Epithelial cell of prostate (primary cell): ENCODE data around the gene CNTN2.

Experiments
- DNase-seq: peaks from one replicate; pipeline ENCODE4 v3.0.0-alpha.2; 2011; ENCODE audit warnings: low read depth, low spot score
- H3K27ac ChIP-seq: fragments of 450-650 bp; 2 replicates; pipeline ENCODE4 v1.5.1; 2017; ENCODE audit warnings: mild to moderate bottlenecking

Gene CNTN2

DNA sequence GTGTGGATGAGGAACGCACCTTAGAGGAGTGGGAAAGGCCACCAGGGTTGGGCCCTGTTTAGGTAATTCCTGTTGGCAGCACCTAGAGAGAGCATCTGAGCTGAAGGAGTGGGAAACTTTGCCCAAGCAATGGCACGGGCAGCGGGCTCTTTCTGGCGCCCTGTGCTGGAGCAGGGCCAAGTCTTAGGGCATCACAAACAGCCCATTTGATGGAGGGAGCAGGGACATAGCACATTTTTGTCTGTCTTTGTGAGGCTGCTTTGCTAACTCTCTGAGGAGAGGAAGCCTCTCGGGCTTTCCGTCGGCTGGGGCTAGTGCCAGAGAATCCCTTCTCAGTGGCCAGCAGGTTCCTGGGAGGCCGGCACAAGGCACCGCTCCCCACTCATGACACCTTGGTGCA lies 22.5 kb upstream of the CNTN2 start:
- no peak for DNase-seq
- no peak overlapping the region for H3K27ac ChIP-seq

GRCh38 chr1:205024679-205025078 lies 18.3 kb upstream of the CNTN2 start:
- no peak overlapping the region for H3K27ac ChIP-seq
- DNase-seq = no peak

- no peak overlapping the region for H3K27ac ChIP-seq
- DNase-seq = no peak
Measured at GRCh38 chr1:205025239-205025638, 17.8 kb upstream of the CNTN2 start.

GRCh38 chr1:205026181-205026580 lies 16.8 kb upstream of the CNTN2 start:
- DNase-seq = no peak
- H3K27ac ChIP-seq = no peak overlapping the region

- H3K27ac ChIP-seq = no peak overlapping the region
- no peak for DNase-seq
Measured at GRCh38 chr1:205028390-205028789, 14.6 kb upstream of the CNTN2 start.

DNA sequence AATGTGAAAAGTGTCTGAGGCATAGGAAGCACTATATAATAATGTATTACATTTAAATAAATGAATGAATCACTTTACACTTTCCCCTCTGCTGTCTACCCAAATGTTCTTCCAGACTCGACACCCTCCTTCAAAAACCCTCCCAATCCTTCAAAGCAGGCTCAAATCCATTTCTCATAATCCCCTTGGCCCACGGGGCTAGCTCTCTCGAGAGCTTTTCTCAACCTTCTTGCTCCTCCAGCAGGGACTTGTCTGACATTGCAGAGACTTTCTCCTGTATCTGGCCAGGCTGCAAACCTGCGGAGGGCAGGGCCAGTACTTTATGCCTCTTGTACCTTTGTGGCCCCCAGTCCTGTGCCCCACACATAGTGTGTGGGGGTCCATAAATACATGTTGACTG lies 14.1 kb upstream of the CNTN2 start:
- DNase-seq = no peak
- H3K27ac ChIP-seq = no peak overlapping the region

DNA sequence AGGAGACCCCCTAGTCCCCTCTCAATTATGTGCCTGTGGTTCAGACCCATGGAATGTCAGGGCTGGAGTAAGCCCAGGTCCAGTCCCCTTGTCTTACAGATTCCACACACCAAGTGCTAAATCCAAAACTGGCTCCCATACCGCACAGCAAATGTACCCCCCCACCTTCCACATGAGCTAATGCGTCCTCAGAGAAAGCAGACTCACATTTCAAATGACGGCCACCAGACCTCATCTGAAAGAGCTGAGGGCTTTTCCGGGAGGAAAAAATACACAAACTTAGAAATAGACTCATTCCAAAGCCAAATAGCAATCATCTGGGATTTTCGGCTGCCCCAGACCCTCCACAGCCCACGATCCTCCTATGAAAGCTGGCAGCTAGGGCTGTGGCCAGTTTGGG lies 12.8 kb upstream of the CNTN2 start:
- no peak for DNase-seq
- no peak overlapping the region for H3K27ac ChIP-seq

DNA sequence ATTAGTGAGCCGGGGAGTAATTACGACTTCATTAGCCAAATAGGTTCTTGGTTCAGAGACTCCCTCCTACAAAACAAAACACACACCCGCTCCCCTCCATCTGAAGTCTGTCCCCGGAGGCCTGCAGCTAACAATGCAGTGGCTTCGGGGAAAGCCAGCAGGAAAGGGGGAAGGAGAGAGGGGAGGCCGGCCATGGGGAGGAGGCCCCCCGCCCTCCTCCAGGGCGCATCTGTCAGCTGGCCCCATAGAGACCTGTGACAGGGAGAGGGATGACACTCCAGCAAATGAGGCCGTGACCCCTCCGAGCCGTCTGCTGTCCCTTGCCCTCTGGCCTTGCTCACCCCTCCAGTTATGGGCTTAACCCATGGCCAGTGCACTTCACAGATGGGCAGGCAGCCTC lies 12.1 kb upstream of the CNTN2 start:
- DNase-seq = no peak
- H3K27ac ChIP-seq = no peak overlapping the region

GRCh38 chr1:205032508-205032907 lies 10.5 kb upstream of the CNTN2 start:
- no peak overlapping the region for H3K27ac ChIP-seq
- no peak for DNase-seq

GRCh38 chr1:205037539-205037938 lies 5.5 kb upstream of the CNTN2 start:
- DNase-seq = no peak
- no peak overlapping the region for H3K27ac ChIP-seq

DNA sequence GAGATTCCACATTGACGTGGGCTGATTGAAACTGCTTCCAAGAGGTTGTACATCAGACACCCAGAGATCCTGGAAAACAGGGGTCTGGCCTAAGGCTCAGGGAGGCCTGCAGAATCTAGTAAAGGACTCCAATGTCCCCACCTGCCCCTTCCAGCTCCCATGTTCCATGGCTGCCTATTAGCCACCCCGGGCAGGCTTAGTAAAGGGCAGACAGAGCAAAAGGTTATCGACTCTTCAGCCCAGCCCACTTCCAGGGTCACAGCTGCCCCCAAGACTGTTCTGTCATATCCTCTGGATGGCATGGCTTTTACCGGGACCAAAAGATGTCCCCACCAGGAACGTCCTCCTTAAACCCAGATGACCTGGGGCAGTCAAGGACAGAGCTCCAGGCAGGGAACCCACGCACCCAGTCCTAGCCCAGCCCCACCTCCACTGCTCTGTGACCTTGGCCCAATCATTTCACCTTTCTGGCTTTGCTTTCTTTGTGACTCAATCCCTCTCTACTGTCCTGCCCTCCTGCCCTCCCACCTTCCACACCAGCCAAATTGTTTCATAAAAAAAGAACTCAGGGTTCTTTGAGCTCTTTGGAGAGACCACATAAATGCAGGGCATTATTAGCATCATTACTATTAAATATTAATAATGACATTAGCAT lies 4.8 kb upstream of the CNTN2 start:
- no peak overlapping the region for H3K27ac ChIP-seq

DNA sequence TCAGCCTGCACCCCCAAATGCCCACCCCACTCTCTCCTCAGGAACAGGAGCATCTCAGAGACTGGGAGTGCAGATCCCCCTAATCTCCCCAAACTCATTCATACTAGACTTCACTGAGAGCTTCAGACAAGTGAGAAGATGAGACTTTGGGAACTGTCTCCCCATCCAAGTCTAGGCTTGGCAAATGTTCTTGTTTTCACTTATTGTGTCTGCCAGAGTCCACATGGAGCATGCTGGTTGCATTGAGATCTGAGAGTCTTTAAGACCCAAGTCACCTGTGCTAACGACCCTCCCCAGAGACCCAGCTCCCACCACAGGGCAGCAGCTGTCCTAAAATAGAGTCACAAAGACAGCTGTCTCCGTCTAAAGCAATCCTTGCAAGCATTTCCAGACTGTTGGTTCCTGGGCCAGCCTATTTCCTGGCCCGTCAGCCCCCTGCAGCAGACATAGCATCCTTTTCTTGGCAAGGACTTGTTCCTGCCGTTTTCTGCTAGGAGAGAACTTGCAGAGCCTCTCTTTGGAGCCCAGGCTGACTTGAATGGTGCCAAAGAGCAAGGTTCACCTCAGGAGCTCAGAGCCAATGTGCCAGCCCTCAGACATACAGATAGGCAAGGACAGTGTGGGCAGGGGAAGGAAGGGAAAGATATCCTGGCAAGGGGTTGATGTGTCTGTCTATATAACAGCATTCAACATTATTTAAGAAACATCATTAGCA lies 1.9 kb upstream of the CNTN2 start:
- H3K27ac ChIP-seq = no peak overlapping the region
- no peak for DNase-seq

More for the DNA sequence above, 4.8 kb upstream of the CNTN2 start:
- no peak for DNase-seq

DNA sequence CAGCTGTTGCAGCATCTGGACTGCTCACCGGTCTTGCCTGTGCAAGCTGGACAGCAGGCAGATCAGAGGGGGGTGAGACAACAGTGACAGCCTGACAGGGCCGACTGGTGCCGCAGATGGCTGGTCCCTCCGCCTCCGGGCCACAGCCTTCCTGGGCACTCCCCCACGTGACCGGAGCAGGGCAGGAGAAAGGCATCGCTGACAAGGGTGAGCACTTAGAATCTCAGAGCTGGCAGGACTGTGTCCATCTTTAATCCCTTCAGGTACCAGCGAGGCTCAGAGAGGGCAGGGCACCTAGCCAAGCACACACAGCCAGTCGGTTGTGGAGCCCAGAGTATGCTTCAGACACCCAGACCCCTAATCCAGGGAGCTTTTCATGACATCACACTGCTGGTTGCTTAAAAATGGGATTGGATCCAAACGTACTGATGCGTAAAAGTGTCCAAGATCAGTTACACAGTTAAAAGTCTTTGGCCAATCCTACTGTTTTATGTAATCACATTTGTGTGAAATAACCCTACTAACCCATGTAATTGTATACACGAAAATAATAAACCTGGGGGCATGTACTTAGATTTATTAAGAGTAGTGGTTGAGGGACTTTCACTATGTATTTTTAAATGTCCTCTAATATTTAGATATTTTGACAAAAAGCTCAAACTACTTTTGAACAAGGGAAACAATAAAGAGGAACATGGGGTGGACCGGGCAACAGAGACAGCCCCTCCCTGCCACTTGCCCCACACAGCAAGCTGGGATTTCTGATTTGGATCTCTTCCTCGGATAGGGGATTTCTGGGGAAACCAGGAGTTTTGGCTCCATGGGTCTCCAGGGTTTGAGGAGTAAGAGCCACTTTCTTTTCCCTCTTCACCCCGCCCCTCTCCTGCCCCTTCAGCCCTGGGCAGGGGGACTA lies 758 bp upstream of the CNTN2 start:
- no peak for DNase-seq
- H3K27ac ChIP-seq = no peak overlapping the region

DNA sequence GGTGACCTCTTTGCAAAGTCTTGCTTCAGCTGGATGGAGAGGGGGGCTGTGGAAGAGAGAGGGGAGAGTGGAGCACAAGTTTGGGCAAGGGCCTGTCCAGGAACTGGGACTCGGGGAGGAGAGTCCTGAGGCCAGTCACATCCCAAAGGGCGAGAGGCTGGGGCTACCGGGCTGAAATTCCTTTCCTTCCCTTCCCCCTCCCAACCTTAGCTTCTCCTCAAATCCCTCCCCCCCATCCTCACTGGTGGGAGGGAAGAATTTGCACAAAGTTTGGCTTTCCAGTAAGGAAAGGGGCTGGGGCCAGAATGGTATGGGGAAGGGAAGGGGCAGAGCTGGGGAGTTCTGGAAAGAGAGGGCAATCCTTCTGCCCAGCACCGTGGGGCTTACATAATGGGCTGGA lies 854 bp downstream of the CNTN2 start:
- no peak for DNase-seq
- no peak overlapping the region for H3K27ac ChIP-seq

- DNase-seq = no peak
- no peak overlapping the region for H3K27ac ChIP-seq
Measured at GRCh38 chr1:205044741-205045140, 1.7 kb downstream of the CNTN2 start.

DNA sequence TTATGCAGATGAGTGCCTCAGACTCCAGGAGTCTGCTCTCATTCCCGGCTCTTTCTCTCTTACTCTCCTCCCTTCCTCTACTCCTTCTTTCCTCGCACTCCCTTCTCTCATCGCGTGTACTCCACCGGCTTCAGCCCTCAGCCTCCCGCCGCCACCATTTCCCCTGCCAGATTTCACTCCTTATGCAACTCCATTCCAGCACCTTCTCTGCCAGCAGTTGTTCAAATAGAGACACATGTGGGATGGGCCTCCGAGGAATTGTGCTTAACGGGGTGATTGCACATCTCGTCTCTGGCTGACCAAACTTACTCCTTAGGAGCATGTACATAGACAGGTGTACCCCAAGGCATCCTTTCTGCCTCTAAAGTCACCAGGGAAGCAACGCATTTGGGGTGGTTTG lies 2.1 kb downstream of the CNTN2 start:
- H3K27ac ChIP-seq = no peak overlapping the region
- DNase-seq = no peak

GRCh38 chr1:205046870-205047269 lies 3.9 kb downstream of the CNTN2 start:
- DNase-seq = no peak
- H3K27ac ChIP-seq = no peak overlapping the region

GRCh38 chr1:205047764-205048231 lies 4.8 kb downstream of the CNTN2 start:
- no peak overlapping the region for H3K27ac ChIP-seq
- DNase-seq = no peak

GRCh38 chr1:205048382-205048781 lies 5.4 kb downstream of the CNTN2 start:
- no peak for DNase-seq
- no peak overlapping the region for H3K27ac ChIP-seq

- no peak for DNase-seq
- H3K27ac ChIP-seq = no peak overlapping the region
Measured at GRCh38 chr1:205049479-205049878, 6.5 kb downstream of the CNTN2 start.

- H3K27ac ChIP-seq = no peak overlapping the region
Measured at GRCh38 chr1:205052690-205053089, 9.7 kb downstream of the CNTN2 start.

More at GRCh38 chr1:205052690-205053089, 9.7 kb downstream of the CNTN2 start:
- no peak for DNase-seq
